ENCODE data around the gene ABCB11.
"Not testable (repeated sequence)": the region's sequence is repeated elsewhere in the genome, so short reads cannot be mapped to it uniquely, and the experiment has no call there.

Gene ABCB11

DNA sequence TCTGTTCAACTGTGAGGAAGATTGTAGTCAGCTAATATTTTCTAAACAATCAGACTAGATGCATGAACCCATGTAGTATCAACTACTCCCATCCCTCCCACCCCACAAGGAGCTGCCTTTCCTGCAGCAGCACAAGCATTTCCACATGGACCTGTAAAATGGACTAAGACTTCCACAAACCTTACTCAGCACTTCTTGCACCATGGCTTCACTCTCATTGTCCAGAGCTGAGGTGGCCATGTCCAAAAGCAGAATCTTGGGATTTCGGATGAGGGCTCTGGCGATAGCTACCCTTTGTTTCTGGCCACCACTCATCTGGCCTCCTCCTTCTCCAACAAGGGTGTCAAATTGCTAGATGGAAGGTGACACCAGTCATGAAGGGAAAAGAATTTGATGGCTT is 61.3 kb downstream of the ABCB11 start:
- DNase-seq: no peak

- DNase-seq: no peak
Measured at GRCh38 chr2:168968342-168968741, 62.8 kb downstream of the ABCB11 start.

DNA sequence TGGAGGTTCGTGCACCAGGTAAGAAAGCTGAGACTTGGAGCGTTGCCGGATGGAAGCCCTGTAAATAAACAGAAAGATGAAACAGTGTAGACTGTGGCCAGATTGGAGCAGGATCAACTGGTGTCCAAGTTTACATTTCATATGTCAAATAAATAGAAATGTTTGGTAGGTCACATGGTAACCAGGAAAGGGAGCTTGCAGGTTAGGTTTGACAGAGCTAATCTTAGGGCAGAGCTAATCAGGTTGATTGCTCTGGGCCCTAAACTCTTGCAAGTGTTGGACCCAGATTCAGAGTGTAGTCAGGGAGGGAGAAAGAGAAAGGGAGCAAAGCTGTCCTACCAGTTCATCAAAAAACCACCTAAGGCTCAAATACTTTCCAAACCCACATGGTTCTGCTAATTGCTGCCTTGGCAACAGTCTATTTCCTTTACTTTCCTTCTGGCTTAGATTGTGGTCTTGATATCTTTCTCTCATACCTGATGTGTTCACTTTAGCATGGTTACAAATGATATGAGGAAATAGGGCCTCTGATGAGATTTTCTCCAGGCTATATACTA is 66.8 kb downstream of the ABCB11 start:
- no peak for DNase-seq

- no peak for DNase-seq
Measured at GRCh38 chr2:168962636-168963035, 68.5 kb downstream of the ABCB11 start.

DNA sequence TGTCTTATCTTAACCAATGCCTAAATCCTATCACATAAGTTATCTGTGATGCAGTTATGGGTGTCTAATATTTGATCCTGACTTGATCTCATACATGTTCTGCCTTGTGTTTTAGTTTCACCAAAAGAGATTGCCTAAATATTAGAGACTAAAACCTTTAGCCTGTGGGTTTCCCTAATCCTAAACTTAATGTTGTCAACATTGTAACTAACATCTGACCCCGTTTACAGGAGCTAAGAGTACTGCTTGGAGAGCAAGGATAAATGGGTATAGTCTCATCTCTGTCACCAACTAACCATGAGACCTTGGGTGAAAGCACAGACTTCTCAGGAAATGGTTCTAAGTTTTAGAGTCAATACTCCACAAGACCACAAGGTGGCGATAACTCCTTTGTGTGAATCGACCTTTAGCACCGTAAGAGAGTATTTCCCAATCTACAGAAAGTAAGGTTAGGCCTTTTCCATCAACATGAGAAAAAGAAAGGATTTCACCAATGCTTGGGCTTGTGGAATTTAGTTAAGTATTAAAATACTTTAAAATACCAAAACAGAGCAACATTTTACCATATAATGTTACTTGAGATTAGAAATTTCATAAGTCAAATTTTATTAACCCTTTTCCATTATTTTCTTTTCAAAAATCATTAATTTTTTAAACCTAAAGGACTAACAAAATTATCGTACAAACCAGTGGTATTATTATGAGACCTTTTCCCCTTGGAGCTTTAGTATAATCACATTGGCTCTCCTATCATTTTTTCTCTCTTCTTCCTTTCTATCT is 69.5 kb downstream of the ABCB11 start:
- peak; percentile 94 to 97 for DNase-seq

- no peak for DNase-seq
Measured at GRCh38 chr2:168956392-168956791, 74.7 kb downstream of the ABCB11 start.

- no peak for DNase-seq
Measured at GRCh38 chr2:168955321-168955720, 75.8 kb downstream of the ABCB11 start.

- no peak for DNase-seq
Measured at GRCh38 chr2:168954256-168954655, 76.9 kb downstream of the ABCB11 start.

GRCh38 chr2:168952424-168952823 is 78.7 kb downstream of the ABCB11 start:
- DNase-seq: no peak

DNA sequence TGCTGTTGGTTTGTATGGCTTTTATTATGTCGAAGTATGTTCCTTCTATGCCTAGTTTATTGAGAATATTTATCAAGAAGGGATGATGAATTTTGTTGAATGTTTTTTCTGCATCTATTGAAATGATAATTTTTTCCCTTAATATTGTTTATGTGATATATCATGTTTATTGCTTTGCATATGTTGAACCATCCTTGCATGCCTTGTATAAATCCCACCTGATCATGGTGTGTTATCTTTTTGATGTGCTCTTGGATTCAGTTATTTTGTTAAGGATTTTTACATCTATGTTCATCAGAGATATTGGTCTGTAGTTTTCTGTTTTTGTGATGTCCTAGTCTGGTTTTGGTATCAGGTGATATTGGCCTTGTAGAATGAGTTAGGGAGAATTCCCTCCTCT is 79.3 kb downstream of the ABCB11 start:
- DNase-seq: no peak

DNA sequence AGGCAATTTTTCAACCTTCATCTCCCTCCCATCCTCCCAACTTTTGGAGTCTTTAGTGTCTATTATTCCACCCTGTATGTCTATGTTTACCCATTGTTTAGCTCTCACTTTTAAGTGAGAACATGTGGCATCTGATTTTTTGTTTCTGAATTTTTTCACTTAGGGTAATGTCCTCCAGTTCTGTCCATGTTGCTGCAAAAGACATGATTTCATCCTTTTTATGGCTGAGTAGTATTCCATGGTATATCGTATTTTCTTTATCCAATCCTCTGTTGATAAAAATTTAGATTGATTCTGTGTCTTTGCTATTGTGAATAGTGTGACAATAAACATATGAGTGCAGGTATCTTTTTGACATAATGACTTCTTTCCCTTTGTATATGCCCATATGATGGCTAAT is 81.8 kb downstream of the ABCB11 start:
- no peak for DNase-seq

DNA sequence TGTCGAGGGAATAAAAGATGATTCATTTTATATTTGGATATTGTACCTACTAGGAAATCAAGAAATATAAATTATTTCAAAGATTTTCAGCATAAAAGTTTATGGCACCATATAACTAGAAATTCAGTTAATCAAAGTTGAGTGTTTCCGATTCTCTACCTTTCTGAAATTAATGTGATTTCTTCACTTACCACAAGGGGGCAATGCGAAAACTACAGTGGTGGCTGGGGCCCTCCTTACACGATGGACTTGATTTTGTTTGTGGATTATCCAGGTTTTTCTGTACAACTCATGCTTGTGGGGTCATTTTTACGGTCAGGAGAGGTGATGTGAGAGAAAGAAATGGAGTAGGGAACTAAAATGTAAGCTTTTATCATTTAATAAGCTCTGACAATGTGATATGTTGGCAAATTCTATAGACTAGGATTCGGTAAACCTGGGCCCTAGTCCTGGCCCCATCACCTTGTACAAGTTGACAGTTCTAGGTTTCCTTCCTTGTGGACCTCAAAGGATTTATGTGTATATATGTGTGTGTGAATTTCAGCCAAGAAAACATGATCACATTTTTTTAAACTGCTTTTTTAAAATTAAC is 82.4 kb downstream of the ABCB11 start:
- peak; percentile 61 to 73 for DNase-seq

- DNase-seq: no peak
Measured at GRCh38 chr2:168945508-168945907, 85.6 kb downstream of the ABCB11 start.

- DNase-seq: peak; percentile 19 to 46
Measured at GRCh38 chr2:168944065-168944464, 87.1 kb downstream of the ABCB11 start.

GRCh38 chr2:168941297-168941696 is 89.8 kb downstream of the ABCB11 start:
- DNase-seq: no peak

- no peak for DNase-seq
Measured at GRCh38 chr2:168939918-168940317, 91.2 kb downstream of the ABCB11 start.

- DNase-seq: no peak
Measured at GRCh38 chr2:168939061-168939460, 92.1 kb downstream of the ABCB11 start.

- DNase-seq: no peak
Measured at GRCh38 chr2:168935810-168936581, 95.1 kb downstream of the ABCB11 start.

- no peak for DNase-seq
Measured at GRCh38 chr2:168934826-168935225, 96.3 kb downstream of the ABCB11 start.

- not testable (repeated sequence) for DNase-seq
Measured at GRCh38 chr2:168932174-168932573, 99.0 kb downstream of the ABCB11 start.

- no peak for DNase-seq
Measured at GRCh38 chr2:168930242-168930641, 100.9 kb downstream of the ABCB11 start.

DNA sequence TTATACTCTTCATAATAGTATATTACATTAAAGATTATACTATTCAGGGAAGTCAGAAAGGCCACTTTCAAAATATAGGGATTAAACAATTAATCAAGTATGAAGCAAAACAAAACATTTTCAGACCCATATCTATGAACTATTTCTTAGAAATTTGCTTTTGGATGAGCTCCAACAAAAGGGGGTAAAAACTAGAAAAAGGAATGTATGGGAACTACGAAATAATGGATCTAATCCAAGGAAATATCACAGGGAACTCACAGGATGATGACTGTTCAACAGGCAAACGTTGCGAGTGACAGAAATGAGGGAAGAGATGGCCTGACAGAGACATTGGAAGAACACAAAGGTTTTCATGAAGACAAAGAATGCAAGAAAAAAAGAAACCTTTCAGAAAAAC is 102.1 kb downstream of the ABCB11 start:
- DNase-seq: no peak

- DNase-seq: no peak
Measured at GRCh38 chr2:168928113-168928831, 102.9 kb downstream of the ABCB11 start.

All from Kasumi-1 (cell line).